ENCODE measurements around the gene PCBP2.

PCBP2 gene

GRCh38 chr12:53495903-53496751, 44.2 kb downstream of the PCBP2 start:
- no peak for DNase-seq

- DNase-seq, result no peak
Observed at GRCh38 chr12:53496752-53497032, 44.8 kb downstream of the PCBP2 start.

GRCh38 chr12:53497461-53497860, 45.6 kb downstream of the PCBP2 start:
- no peak for DNase-seq

- no peak for DNase-seq
Observed at GRCh38 chr12:53498235-53498630, 46.3 kb downstream of the PCBP2 start.

- DNase-seq, result peak; percentile 50
Observed at GRCh38 chr12:53499266-53500141, 47.6 kb downstream of the PCBP2 start, which contains the start of gene MAP3K12. Gene MAP3K12, minus strand, starts transcription at chr12:53499458. Its CDS starts 12,067 bp downstream, at chr12:53487391.

GRCh38 chr12:53500142-53500775, 48.4 kb downstream of the PCBP2 start:
- DNase-seq, result no peak

- peak; percentile 96 for DNase-seq
Observed at GRCh38 chr12:53500776-53501614, 49.1 kb downstream of the PCBP2 start, which contains the start of gene TARBP2. Gene TARBP2, plus strand, starts transcription at chr12:53501283. Its CDS starts 126 bp downstream, at chr12:53501409.

GRCh38 chr12:53501615-53502181, 49.8 kb downstream of the PCBP2 start:
- no peak for DNase-seq

- DNase-seq, result no peak
Observed at GRCh38 chr12:53502331-53502730, 50.4 kb downstream of the PCBP2 start.

GRCh38 chr12:53502983-53503728, 51.3 kb downstream of the PCBP2 start:
- no peak for DNase-seq

- no peak for DNase-seq
Observed at GRCh38 chr12:53504004-53504920, 52.4 kb downstream of the PCBP2 start.

GRCh38 chr12:53505086-53505485, 53.2 kb downstream of the PCBP2 start:
- no peak for DNase-seq

GRCh38 chr12:53505555-53506449, 53.9 kb downstream of the PCBP2 start:
- no peak for DNase-seq

- DNase-seq, result no peak
Observed at GRCh38 chr12:53506450-53506785, 54.5 kb downstream of the PCBP2 start.

GRCh38 chr12:53506881-53507602, 55.1 kb downstream of the PCBP2 start, which contains the start of gene NPFF:
Gene NPFF, minus strand, starts transcription at chr12:53507484. Its CDS starts 10 bp downstream, at chr12:53507474.
- no peak for DNase-seq

GRCh38 chr12:53507603-53507885, 55.6 kb downstream of the PCBP2 start:
- no peak for DNase-seq

GRCh38 chr12:53508534-53509170, 56.8 kb downstream of the PCBP2 start:
- DNase-seq, result peak; percentile 77
